HFFc6 (cell line): ENCODE data around the gene SERPINB8. TPM values are rescaled to one million over a fixed set of nuclear protein-coding genes. Genes with fewer than 3 reads are reported as not detected.
"Not testable (repeated sequence)": the region's sequence is repeated elsewhere in the genome, so short reads cannot be mapped to it uniquely, and the experiment has no call there.

Source experiments
- DNase-seq: peaks from one replicate; pipeline ENCODE4 v3.0.0-alpha.2; 2018
- H3K27ac Mint-ChIP-seq: 2 replicates; pipeline ENCODE4 v1.8.0; 2020; ENCODE audit warnings: mild to moderate bottlenecking, mixed read lengths
- H3K27me3 Mint-ChIP-seq: 2 replicates; pipeline ENCODE4 v1.8.0; 2021; ENCODE audit warnings: mild to moderate bottlenecking, moderate library complexity, mixed read lengths; ENCODE audit not compliant: insufficient read depth
- H3K36me3 Mint-ChIP-seq: 2 replicates; pipeline ENCODE4 v1.8.0; 2021; ENCODE audit warnings: low read depth, mixed read lengths
- H3K4me1 Mint-ChIP-seq: 2 replicates; pipeline ENCODE4 v1.8.0; 2020; ENCODE audit warnings: low read depth, mixed read lengths
- H3K4me3 Mint-ChIP-seq: 2 replicates; pipeline ENCODE4 v1.8.0; 2020; ENCODE audit warnings: mild to moderate bottlenecking, moderate library complexity, mixed read lengths
- H3K9me3 Mint-ChIP-seq: 2 replicates; pipeline ENCODE4 v1.8.0; 2020; ENCODE audit warnings: mild to moderate bottlenecking, mixed read lengths
- long read RNA-seq: library from polyadenylated mRNA; unstranded; transcript quantifications from one replicate; pipeline ENCODE4 v2.0.0, GENCODE V29; 2019
- total RNA-seq, 6 experiments: library from RNA; stranded (reverse); fragmentation: NEBNext Ultra II Directional; extraction: Animal tissue kit (Norgen Biotek cat#: 25700); gene quantifications; 2 replicates in 1 of 6; 3 replicates in 5 of 6; pipeline ENCODE4 v1.2.3, GENCODE V29; 2021
- TF ChIP-seq, protein P1 (sequence below): fragments of 200-600 bp; sonication (generic); IDR thresholded peaks from 2 replicates; pipeline ENCODE4 v1.5.0; 2021; ENCODE audit warnings: antibody characterized with exemption, mild to moderate bottlenecking

Gene SERPINB8, protein sequence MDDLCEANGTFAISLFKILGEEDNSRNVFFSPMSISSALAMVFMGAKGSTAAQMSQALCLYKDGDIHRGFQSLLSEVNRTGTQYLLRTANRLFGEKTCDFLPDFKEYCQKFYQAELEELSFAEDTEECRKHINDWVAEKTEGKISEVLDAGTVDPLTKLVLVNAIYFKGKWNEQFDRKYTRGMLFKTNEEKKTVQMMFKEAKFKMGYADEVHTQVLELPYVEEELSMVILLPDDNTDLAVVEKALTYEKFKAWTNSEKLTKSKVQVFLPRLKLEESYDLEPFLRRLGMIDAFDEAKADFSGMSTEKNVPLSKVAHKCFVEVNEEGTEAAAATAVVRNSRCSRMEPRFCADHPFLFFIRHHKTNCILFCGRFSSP
- total RNA-seq, result 10 to 100 TPM; 32.6 to 42.9 (median 36.9) TPM
- long read RNA-seq, transcript SERPINB8-202 (7 exons, 3,387 nt), result major isoform, 8 of 26 reads
- long read RNA-seq, transcript SERPINB8-203 (7 exons, 3,477 nt), result minor isoform, 6 of 26 reads
- long read RNA-seq, partial matches to known transcripts, result 6 of 26 reads
- long read RNA-seq, other reads (novel, unspliced or antisense), result 3 of 26 reads

DNA sequence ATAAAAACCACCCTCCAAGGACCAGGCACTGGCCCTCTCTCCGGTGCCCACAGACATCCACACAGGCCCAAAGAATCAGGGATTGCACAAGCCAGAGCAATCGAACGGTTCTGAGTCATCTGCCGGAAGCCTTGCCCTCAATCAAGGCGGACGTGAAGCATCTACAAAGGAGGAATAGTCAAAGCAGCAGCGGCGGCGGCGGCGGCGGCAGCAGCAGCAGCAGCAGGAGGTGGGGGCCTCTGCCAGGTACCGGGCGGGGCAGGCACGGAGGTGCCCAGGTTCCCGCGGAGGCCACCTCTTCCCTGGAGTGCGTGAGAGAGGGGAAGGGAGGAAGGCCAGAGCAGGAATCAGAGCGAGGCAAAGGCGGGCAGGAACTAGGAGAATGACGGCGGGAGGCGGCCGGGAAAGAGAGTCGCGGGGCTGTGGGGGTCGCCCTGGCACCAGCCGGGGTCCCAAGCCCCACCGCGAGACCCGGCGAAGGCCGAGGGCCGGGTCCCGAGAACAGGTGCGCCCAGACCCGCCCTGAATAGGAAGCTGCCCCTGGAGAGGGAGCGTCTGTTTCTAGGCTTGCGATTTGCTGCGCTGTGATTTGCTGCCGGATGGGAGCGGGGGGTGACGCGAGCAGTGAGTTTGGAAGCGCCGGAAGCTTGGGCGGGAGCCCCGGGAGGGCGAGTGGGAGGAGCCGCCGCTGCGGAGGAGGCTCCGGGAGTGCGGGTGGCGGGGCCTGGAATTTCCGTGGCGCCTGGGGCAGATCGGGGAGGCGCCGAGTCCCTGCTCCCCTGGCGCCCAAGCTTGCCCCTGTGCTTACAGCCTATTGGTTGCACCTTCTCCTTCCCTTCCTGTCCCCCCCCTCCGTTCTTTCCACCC is at the start of gene SERPINB8:
Gene SERPINB8 (plus strand): TSS at position 140 of the 867 bp plus-strand sequence. CDS start 8,228 bp downstream, outside the sequence.
- Mint-ChIP-seq H3K36me3 (peaks cover 5% of the 10 kb centered on the region; the same call in 1 of the 2 replicates), H3K27ac (peak within 1 kb of the TSS; percentile 96), H3K4me3 (peak within 1 kb of the TSS; percentile 92), H3K27me3 (peaks cover 1% of the 10 kb centered on the region), H3K4me1 (peaks cover 59% of the 10 kb centered on the region), H3K9me3 (no peaks in the 10 kb centered on the region)
- DNase-seq, result peak; percentile 95
- TF ChIP-seq, protein P1, sequence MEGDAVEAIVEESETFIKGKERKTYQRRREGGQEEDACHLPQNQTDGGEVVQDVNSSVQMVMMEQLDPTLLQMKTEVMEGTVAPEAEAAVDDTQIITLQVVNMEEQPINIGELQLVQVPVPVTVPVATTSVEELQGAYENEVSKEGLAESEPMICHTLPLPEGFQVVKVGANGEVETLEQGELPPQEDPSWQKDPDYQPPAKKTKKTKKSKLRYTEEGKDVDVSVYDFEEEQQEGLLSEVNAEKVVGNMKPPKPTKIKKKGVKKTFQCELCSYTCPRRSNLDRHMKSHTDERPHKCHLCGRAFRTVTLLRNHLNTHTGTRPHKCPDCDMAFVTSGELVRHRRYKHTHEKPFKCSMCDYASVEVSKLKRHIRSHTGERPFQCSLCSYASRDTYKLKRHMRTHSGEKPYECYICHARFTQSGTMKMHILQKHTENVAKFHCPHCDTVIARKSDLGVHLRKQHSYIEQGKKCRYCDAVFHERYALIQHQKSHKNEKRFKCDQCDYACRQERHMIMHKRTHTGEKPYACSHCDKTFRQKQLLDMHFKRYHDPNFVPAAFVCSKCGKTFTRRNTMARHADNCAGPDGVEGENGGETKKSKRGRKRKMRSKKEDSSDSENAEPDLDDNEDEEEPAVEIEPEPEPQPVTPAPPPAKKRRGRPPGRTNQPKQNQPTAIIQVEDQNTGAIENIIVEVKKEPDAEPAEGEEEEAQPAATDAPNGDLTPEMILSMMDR, result no peak

DNA sequence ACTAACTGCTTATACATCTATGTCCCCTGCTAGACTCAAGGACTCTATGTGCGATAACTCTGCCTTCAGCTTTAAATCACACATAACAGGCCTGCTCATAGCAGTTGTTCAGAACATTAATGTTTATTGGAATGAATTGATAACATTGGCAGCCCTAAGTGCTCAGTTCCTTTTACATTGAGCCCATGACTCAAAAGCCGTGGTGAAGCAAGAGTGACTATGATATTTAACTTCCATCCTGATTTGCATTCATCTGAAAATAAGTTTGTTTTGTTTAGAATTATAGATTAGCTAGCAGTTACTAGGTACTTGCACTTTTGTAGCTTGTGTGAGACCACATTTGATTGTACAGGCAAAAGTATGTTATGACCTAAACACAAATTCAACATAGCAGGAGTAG is 47.8 kb upstream of the SERPINB8 start:
- DNase-seq, result no peak
- Mint-ChIP-seq H3K36me3 (no peaks in the 10 kb centered on the region), H3K9me3 (no peaks in the 10 kb centered on the region), H3K4me1 (peaks cover 37% of the 10 kb centered on the region), H3K27ac (no peak overlapping the region), H3K4me3 (no peak overlapping the region), H3K27me3 (peaks cover 2% of the 10 kb centered on the region; the same call in 1 of the 2 replicates)
- TF ChIP-seq, protein P1, result no peak

DNA sequence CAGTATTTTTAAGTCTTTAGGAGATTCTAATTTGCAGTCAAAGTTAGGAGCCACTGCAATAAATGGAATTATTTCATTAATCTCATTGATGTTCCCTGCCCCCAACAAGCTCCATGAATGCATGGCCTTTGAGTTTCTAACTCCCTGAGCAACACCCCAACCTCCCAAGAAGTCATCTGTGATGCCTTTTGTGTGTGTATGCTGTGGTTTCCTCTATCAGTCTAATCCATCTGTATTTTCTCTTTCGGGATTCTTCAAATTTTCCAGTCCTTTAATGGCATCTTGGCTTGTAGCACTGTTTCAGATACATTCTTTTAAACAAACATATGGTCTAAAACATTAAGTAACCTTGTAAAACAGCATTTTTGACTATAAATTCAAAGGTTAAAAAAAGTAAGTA is 45.3 kb upstream of the SERPINB8 start:
- TF ChIP-seq, protein P1, result no peak
- Mint-ChIP-seq H3K4me3 (no peak overlapping the region; the same call in 1 of the 2 replicates), H3K27me3 (peaks cover 2% of the 10 kb centered on the region; the same call in 1 of the 2 replicates), H3K4me1 (peaks cover 28% of the 10 kb centered on the region), H3K27ac (peak overlapping the region; percentile 27; the same call in 1 of the 2 replicates), H3K36me3 (no peaks in the 10 kb centered on the region), H3K9me3 (no peaks in the 10 kb centered on the region)
- peak; percentile 79 for DNase-seq

DNA sequence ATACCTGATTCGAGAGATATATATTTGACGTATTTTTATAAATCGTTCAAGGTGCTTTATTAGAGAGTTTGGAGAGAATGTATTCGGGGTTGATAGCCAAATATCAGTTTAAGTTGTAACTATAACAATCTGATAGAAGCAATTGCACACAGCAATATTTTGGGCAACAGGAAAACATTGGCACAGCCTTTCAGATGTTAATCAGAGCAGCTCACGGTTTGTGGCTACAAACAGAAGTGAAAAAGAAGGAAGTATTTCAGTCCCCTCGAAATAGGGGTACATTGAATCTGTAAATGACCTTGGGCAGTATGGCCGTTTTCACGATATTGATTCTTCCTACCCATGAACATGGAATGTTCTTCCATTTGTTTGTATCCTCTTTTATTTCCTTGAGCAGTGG is 41.5 kb upstream of the SERPINB8 start:
- H3K4me3 Mint-ChIP-seq, result no peak overlapping the region
- TF ChIP-seq, protein P1, result no peak
- no peak overlapping the region for H3K27ac Mint-ChIP-seq
- H3K27me3 Mint-ChIP-seq, result peaks cover 5% of the 10 kb centered on the region
- peaks cover 28% of the 10 kb centered on the region for H3K4me1 Mint-ChIP-seq
- H3K36me3 Mint-ChIP-seq, result no peaks in the 10 kb centered on the region
- no peaks in the 10 kb centered on the region for H3K9me3 Mint-ChIP-seq
- no peak for DNase-seq

DNA sequence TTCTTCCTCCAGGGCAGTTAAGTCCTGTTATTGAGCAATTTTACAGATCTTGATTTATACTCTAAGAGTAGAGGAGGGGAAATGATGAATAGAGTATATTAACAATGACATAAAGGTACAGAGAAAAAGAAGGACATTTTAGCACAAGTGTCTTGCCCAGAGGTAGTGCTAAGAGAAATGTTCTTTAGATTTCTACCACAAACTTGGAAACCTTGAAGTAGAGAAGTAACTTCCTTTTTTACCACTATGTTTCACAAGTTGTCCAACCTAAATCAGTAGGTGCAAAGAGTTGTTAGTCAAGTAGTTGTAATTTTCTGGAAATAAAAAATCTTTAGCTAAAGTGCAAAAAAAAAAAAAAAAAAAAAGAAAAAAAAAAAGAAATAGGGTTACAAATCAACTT is 40.5 kb upstream of the SERPINB8 start:
- H3K27me3 Mint-ChIP-seq, DNase-seq, H3K9me3 Mint-ChIP-seq, H3K36me3 Mint-ChIP-seq, H3K4me3 Mint-ChIP-seq, H3K27ac Mint-ChIP-seq: not testable (repeated sequence)
- peaks cover 21% of the 10 kb centered on the region for H3K4me1 Mint-ChIP-seq
